Amniotic stem cell (primary cell): ENCODE data around the gene IER5.
A peak's percentile ranks its signal among the peaks of the same experiment; 100 is the strongest.

Experiments
- DNase-seq: peaks from one replicate; lab custom pipeline; 2025; lab: John Stamatoyannopoulos, UW

Gene IER5

DNA sequence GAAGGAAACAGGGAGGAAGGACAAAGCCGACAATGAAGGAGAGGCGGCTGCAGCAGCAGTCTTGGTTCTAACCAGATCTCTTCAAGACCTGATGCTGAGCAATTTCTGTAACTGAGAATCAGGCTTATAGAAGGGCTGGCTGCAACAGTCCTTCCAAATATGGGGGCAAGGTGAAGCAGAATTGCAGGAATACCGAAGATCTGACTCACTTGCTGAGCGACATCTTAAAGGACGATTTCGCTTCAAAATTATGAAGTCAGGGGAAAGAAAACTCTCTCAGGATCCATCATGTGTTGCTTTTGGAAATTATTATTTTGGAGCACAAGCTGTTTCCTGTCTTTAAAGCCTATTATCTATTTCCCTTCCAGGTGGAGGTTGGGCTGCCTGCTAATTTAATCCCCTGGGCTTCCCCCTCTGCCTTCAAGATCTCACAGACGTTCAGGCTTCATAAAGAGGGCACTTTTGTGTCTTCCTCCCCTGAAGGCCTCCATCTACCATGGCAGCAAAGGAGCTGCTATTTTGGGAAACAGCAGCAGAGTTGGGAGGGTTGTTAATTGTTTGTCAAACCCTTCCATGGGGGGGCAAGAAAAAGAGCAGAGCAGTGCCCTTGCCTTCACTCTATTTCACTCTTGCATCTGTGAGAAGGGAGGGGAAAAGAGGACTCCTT is 10.8 kb upstream of the IER5 start:
- no peak for DNase-seq

GRCh38 chr1:181079382-181079781 is 9.1 kb upstream of the IER5 start:
- DNase-seq: no peak

DNA sequence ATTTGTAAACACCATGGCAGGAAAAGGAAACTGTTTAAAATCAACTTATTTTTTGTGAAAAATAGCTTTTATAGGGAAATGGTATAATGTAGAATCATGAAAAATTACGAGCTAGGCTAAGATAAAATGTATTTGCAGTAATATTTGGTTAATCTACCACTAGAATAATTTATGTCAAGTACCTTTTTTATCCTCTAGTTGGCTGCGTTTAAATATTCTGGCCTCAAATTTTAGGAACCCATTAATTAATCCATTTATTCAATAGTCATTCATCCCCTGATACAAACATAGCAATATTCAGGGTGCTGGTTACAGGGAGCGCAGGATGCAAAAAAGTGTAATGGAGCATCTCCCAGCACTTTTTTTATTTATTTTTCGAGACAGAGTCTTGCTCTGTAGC is 8.6 kb upstream of the IER5 start:
- no peak for DNase-seq

DNA sequence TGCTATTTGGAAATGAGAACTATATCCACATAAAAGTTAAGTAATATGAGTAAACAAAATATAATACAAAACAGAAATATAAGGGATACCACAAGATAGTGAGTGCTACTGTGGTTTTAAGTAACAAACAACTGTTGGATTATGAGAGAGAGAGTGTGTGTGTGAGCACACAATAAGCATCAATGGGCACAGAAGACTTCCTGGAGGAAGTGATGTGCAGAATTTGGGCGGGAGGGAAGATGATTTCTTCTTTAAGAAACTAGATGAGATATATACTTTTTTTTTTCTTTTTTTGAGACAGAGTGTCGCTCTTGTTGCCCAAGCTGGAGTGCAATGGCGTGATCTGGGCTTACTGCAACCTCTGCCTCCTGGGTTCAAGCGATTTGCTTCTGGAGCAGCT is 7.9 kb upstream of the IER5 start:
- DNase-seq: no peak

GRCh38 chr1:181081395-181081794 is 7.1 kb upstream of the IER5 start:
- no peak for DNase-seq

DNA sequence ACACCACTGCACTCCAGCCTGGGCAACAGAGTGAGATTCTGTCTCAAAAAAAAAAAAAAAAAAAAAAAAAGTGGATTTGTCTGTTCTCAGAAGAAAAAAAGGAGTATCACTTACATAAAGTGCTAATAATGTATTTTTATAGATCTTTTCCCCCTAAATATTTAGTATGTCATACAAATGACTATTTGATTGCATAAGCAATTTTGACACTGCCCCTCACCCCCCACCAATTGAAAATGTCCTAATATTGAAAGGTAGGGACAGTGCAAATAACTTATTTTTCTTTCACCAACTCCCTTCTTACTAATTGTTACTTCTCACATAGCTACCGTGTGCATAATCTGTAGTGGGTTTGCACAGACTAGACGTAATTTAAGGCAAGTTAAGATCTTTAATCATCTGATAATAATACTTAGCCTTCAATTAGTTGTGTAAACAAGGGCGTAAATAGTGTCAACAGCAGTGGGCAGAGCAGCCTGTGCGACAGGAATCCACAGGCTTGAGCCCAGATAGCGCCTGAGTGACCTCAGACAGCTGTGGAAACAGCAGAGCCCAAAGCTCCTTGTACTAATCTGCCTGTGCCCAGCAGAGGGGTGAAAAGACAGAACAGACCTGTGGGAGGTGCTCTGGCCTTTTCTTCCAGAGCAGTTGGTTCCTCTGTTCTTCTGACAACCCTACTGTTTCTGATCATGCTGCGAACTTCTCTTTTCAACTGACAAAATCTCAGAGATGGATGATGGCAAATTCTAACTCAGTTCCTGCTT is 4.5 kb upstream of the IER5 start:
- DNase-seq: no peak

DNA sequence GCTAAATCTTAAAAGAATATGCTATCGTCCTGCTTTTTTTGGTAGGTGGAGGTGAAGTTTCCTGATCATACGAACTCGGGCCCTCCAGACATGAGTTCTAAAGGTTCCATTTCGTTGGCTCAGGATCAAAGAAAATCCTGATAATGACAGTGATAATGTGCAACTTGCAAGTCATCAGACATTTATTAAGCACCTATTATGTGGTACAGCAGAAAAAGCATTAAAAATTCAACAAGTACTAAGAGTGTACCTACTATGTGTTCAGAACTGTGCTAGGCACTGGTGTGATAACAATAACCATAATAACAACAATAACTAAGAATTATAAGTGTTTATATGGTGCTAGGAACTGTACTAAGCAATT is 3.9 kb upstream of the IER5 start:
- DNase-seq: no peak

DNA sequence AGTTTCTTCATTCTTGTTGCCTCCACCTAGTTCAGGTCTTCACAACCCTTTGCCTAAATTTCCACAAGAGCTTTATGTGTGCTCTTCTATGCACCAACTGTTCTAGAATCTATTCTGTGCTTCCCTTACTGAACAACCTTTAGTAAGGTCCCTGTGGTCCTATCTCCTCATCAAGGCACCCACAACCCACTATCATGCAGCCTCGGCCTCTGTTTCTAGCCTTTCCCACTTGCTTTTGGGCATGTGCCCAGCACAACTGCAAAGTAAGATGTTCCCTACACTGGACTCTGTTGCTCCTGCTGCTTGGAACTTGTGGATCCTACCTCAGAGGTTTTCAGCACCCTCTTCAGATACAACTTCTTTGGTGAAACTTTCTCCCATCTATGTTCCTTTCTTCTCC is 2.4 kb upstream of the IER5 start:
- no peak for DNase-seq

DNA sequence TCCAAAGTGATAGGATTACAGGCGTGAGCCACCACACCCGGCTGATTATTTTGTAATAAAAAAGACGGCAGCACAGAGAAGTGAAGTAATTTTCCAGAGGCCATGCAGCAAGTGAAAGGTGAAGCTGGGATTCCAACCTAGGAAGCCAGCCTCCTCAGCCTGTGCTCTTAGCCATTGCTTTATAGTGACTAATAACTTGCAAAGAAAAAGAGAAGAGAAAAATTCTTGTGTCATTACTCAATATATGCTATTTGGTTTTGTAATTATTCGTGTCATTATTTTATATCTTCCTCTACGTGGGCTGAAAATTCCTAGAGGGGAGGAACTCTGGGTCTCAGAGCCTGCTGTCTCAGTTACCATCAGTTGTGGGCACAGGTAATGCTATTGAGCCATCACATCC is 1.6 kb upstream of the IER5 start:
- peak; percentile 60 for DNase-seq

- no peak for DNase-seq
Observed at GRCh38 chr1:181087400-181087901, 1.0 kb upstream of the IER5 start.

GRCh38 chr1:181089017-181089675 is 646 bp downstream of the IER5 start:
- DNase-seq: no peak

DNA sequence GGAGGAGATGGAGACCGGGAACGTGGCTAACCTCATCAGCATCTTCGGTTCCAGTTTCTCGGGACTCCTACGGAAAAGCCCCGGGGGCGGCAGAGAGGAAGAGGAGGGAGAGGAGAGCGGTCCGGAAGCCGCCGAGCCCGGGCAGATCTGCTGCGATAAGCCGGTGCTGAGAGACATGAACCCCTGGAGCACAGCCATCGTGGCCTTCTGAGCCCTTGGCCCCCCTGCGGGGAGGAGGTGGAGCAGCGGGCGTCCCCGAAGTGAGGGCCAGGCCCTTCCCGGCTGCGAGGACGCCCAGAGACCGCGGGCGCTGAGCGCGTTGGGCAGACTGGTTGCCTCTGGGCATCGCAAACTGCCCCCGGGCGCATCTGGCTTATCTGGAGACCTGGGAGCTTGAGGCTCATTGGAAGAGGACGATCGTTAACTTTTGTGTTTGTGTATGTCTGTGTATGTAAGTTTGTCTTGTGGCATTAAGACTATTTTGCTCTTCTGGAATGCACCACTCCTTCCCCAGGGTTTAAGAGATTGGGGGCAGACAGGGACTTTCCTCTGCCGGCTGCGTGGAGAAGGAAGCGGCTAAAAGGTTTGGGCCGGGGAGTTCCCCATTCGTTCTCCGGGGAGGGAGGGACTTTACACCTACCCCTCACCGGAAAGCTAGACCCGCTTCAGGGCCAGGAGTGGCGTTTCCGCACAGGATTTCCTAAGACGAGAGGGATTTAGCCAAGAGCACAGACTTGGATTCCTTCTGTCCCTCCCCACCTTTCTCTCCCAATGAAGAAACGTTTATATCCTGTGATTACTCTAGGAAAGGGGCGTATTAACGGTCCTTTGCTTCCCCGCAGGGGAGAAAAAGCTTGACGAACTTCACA is 1.4 kb downstream of the IER5 start:
- no peak for DNase-seq

DNA sequence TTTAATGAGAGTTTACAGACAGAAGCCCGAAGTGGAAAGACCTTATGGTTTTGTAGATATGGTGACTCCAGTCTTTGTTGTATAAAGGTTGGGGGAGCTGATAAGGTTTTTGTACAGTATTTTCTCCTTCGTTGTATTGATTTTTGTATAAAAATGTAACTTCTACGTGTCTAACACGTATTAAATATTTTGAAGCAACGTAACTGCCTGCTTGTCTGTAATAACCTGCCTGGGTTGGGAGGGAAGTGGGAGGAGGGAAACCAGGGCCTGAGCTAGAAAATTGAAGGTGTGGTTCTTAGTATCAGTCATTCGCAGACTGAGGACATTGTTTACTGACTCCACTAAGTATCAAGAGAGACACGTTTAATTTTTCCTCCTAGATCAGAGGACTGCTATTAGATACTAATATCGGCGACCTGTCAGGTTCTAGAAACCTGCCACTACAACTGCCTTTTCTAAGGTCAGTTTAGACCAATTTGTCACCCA is 2.2 kb downstream of the IER5 start:
- DNase-seq: no peak

DNA sequence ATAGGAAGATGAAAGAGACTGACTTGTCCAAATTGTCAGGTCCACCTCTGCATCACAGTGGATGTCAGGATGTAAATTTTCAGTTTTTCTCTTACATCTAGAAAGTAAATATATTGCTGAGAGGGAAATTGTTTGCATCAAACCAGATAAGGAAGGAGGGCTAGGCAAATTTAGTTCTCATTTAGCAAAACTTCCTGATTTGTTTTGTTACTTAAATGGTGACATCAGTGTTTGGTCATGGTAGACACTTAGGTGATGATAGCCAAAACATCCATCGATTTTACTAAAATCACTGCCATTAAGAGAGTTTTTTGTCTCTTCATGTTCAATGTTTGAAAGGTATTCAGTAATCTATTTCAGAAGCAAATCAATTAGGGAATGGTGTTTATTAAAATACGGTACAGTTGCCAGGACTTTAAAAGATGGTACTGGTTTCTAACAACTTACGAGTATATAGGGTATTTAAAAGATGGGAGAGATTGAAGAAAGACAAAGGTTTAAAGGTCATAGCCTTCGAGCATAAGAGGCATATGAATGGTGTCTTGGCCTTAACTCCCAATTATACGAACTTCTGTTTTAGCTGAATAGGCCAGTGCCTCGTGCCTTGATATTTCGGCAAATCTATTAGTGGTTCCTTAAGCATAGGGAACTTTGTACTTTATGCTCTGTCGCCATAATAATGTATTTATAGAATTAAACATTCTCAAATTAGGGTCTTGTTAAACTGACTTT is 3.0 kb downstream of the IER5 start:
- DNase-seq: no peak

GRCh38 chr1:181092056-181092455 is 3.6 kb downstream of the IER5 start:
- no peak for DNase-seq

DNA sequence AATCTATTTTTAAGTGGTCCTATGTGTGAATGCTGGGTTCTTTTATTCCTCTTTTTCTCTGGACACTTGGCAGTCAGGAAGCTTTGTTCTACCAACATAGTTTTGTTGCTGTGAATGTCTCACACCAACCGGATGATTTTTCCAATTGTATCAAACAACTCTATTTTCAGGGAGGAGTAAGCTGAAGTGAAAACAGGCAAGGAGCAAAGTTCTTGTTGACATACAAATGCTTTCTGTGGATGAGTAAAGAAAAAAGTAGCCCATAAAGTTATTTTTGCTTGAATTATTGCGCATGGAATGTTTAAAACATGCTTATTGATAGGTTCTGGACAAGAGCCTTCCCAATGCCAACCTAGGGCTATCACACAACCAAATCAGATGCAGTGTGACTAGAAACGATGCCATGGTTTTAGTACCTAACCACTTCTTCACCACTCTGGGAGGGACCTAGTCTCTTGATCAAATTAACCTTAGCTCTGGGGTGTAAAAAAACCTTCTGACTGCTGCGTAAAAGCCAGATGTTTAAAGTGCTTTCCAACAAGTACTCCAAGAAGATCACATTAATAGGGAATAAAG is 4.5 kb downstream of the IER5 start:
- no peak for DNase-seq

DNA sequence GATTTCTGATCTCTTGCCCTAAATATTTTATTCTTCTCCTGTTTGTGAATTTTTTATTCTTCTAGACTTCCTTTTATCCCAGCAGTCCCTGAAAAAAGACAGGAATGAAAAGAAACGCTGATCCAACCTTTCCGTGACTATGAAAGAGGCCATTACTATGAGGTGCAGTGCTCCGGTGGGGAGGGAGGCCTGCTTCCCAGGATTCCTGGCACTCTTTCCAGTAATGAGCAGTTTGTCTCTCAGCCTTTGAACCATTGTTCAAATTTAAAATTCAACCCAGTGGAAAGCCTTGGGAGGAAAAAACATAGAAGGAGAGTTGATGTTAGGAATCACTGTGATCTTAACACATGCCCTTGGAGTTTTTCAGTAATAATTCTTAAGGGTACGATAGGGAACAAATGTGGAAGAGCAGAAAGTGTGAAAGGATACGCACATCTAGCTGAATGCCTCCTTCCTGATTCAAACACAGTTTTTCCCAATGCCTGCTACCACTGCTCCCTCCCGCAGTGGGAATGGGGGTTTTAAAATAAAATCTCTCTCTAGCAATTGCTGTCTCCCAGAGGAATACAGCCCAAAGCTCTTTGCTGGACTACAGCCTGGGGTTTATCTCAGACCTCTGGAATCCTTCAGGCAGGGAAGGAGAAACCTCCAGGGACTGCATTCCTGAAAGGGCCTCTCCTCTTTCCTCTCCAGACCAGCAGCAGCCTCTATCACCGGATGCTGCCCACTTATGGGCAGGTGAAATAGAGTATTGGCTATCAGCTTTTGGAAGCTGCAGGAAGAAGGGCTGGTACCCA is 6.1 kb downstream of the IER5 start:
- DNase-seq: peak; percentile 63

DNA sequence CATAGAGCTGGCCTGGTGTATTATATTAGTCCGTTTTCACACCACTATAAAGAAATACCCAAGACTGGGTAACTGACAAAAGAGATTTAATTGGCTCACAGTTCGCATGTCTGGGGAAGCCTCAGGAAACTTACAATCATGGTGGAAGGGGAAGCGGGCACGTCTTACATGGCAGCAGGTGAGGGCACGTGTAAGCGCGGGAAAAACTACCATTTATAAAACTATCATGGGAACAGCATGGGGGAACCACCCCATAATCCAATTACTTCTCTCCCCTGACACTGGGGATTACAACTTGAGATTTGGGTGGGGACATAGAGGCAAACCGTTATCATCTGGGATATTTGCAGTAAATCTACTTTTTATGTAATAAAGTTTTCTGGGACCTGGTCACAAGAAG is 6.8 kb downstream of the IER5 start:
- DNase-seq: no peak

DNA sequence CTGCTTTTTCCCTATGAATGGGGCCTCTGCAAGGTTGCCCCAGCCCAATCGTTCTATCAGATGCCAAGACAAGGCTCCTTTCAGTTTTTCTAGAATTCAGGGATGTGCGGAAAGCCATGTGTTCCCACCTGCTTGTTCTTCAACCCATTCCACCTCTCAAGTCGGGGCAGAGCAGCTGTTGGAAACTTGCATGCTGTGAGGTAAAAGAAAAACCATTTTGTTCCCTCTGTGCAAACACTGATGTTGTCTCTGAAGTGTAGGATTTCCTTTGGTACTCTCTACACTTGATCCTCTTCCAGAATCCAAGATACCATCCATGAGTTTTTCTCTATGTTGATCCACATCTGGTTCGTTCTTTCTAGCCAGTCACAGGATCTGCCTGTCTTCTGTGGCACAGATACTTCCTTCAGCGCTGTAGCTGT is 7.3 kb downstream of the IER5 start:
- DNase-seq: no peak

DNA sequence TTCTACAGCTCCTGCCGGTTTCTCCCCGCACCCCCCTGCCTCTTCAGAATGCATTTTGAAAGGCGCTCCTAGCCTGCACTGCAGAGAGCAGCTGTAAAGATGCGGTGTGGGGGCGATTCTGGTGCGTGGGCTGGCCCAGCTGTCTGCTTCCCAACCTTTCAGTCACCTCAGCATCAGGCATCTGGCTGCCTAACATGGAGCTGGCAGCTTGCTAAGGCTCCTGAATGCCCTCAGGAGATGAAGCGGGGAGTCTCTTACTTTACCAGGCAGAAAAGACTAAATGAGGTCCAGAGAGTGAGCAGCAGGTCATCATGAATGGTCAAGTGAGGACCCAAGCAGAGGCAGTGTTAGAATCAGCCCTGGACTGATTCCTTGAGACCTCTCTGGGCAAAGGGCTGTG is 8.7 kb downstream of the IER5 start:
- no peak for DNase-seq
